GM12872 (cell line): ENCODE data around the gene NTF3.

Experiments
- TF ChIP-seq, protein P1 (sequence below): IDR thresholded peaks from 3 replicates; pipeline ENCODE4 v1.5.1; 2011; ENCODE audit warnings: low read depth, mild to moderate bottlenecking, low read length, moderate library complexity; ENCODE audit not compliant: insufficient read depth

Gene NTF3

GRCh38 chr12:5509102-5509501, 77.2 kb downstream of the NTF3 start:
- TF ChIP-seq, protein P1, sequence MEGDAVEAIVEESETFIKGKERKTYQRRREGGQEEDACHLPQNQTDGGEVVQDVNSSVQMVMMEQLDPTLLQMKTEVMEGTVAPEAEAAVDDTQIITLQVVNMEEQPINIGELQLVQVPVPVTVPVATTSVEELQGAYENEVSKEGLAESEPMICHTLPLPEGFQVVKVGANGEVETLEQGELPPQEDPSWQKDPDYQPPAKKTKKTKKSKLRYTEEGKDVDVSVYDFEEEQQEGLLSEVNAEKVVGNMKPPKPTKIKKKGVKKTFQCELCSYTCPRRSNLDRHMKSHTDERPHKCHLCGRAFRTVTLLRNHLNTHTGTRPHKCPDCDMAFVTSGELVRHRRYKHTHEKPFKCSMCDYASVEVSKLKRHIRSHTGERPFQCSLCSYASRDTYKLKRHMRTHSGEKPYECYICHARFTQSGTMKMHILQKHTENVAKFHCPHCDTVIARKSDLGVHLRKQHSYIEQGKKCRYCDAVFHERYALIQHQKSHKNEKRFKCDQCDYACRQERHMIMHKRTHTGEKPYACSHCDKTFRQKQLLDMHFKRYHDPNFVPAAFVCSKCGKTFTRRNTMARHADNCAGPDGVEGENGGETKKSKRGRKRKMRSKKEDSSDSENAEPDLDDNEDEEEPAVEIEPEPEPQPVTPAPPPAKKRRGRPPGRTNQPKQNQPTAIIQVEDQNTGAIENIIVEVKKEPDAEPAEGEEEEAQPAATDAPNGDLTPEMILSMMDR: no peak

- TF ChIP-seq, protein P1: no peak
Measured at GRCh38 chr12:5509557-5509956, 77.6 kb downstream of the NTF3 start.

GRCh38 chr12:5510251-5510805, 78.4 kb downstream of the NTF3 start:
- TF ChIP-seq, protein P1: no peak

- TF ChIP-seq, protein P1: no peak
Measured at GRCh38 chr12:5511256-5511643, 79.3 kb downstream of the NTF3 start.

- TF ChIP-seq, protein P1: peak; percentile 55
Measured at GRCh38 chr12:5511644-5512600, 80.0 kb downstream of the NTF3 start.

- TF ChIP-seq, protein P1: no peak
Measured at GRCh38 chr12:5512601-5512970, 80.7 kb downstream of the NTF3 start.

DNA sequence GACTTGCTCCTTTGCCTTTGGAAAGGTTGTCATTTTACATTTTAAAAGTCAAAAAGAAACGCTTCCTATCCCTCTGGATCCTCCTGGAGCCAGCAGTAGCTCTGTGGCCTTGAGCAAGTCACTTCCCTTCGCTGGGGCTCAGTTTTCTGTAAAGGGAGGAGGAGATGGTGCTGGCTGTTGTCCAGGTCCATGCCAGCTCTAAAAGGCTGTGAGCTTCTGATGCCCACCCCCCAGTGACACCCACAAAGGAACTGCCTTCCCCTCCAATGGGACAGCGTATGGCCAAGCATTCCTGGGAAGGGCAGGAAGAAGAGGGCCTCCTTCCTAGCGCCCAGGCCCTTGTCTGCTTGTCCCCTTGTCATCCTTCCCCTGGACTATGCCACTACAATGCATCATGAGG, 81.5 kb downstream of the NTF3 start:
- TF ChIP-seq, protein P1: no peak
